Frontal cortex (tissue), 4 donors: ENCODE results near the gene WDR62. TPM values are rescaled to one million over a fixed set of nuclear protein-coding genes. Genes with fewer than 3 reads are reported as not detected.

Experiments used
- DNase-seq, 2 donors: peaks; one replicate each; pipeline ENCODE4 v3.0.0; 2012; ENCODE audit warnings: low spot score in 2 of 2
- FAIRE-seq: peaks from 2 replicates; lab custom pipeline; 2012; peaks lifted over from hg19 to GRCh38; lab: Jason Lieb, UNC
- total RNA-seq: library from RNA; depleted of rRNA; stranded (reverse); fragments of >200 nt; gene quantifications from one replicate; pipeline ENCODE4 v1.2.3, GENCODE V29; 2014
- donor health status: control.
- donor health status: control.
- donor health status: control.

The WDR62 gene
- 0.82 TPM for total RNA-seq

GRCh38 chr19:36054733-36055686 lies at the start of gene WDR62:
Gene WDR62 (plus strand): TSS chr19:36054897. CDS start chr19:36054972, 75 bp downstream.
- no peak for FAIRE-seq

GRCh38 chr19:36006955-36007354 lies 47.7 kb upstream of the WDR62 start:
- FAIRE-seq (no peak), DNase-seq (no peak)

More at GRCh38 chr19:36054733-36055686, at the start of gene WDR62:
- peak; percentile 95 to 98 for DNase-seq

- no peak for FAIRE-seq
These were observed 46.2 kb upstream of the WDR62 start, which contains the start of gene SYNE4 for GRCh38 chr19:36008336-36008978. Gene SYNE4 (minus strand): TSS chr19:36008813. CDS start chr19:36008681, 132 bp downstream.

GRCh38 chr19:36009220-36009619 lies 45.5 kb upstream of the WDR62 start:
- peak; percentile 69 to 79 for DNase-seq
- FAIRE-seq, result no peak

More at GRCh38 chr19:36008336-36008978, 46.2 kb upstream of the WDR62 start, which contains the start of gene SYNE4:
- no peak for DNase-seq

GRCh38 chr19:36009633-36010379 lies 44.9 kb upstream of the WDR62 start:
- DNase-seq (no peak), FAIRE-seq (no peak)

GRCh38 chr19:36010402-36010801 lies 44.3 kb upstream of the WDR62 start:
- no peak for FAIRE-seq

GRCh38 chr19:36013280-36014011 lies 41.3 kb upstream of the WDR62 start:
- DNase-seq (no peak), FAIRE-seq (no peak)

More at GRCh38 chr19:36010402-36010801, 44.3 kb upstream of the WDR62 start:
- DNase-seq, result no peak

GRCh38 chr19:36014012-36014924 lies 40.4 kb upstream of the WDR62 start, which contains the start of gene ALKBH6:
Gene ALKBH6 (minus strand): TSS chr19:36014213. CDS start chr19:36013397, 816 bp downstream.
- FAIRE-seq, result peak; percentile 98

GRCh38 chr19:36019061-36019670 lies 35.5 kb upstream of the WDR62 start:
- FAIRE-seq (no peak), DNase-seq (no peak)

More at GRCh38 chr19:36014012-36014924, 40.4 kb upstream of the WDR62 start, which contains the start of gene ALKBH6:
- peak; percentile 95 to 99 for DNase-seq

- FAIRE-seq (no peak), DNase-seq (no peak)
These were observed 31.3 kb upstream of the WDR62 start for GRCh38 chr19:36023432-36023831.

GRCh38 chr19:36025541-36025940 lies 29.2 kb upstream of the WDR62 start:
- FAIRE-seq, result no peak

GRCh38 chr19:36026091-36026876 lies 28.4 kb upstream of the WDR62 start:
- DNase-seq (no peak), FAIRE-seq (no peak)

More at GRCh38 chr19:36025541-36025940, 29.2 kb upstream of the WDR62 start:
- DNase-seq, result no peak

GRCh38 chr19:36027696-36028095 lies 27.0 kb upstream of the WDR62 start:
- FAIRE-seq, result no peak

GRCh38 chr19:36028313-36029041 lies 26.2 kb upstream of the WDR62 start:
- FAIRE-seq, result no peak
- DNase-seq, result peak in 1 of 2 donors; percentile 64

More at GRCh38 chr19:36027696-36028095, 27.0 kb upstream of the WDR62 start:
- no peak for DNase-seq

- FAIRE-seq, result no peak
- DNase-seq, result no peak
These were observed 24.2 kb upstream of the WDR62 start for GRCh38 chr19:36030264-36031148.
